GF-D8 (cell line): ENCODE measurements around the gene TOE1.
"Not testable (repeated sequence)": the region's sequence is repeated elsewhere in the genome, so short reads cannot be mapped to it uniquely, and the experiment has no call there.

ENCODE experiments used
- DNase-seq: peaks from one replicate; lab custom pipeline; 2025; lab: John Stamatoyannopoulos, UW

TOE1 gene

DNA sequence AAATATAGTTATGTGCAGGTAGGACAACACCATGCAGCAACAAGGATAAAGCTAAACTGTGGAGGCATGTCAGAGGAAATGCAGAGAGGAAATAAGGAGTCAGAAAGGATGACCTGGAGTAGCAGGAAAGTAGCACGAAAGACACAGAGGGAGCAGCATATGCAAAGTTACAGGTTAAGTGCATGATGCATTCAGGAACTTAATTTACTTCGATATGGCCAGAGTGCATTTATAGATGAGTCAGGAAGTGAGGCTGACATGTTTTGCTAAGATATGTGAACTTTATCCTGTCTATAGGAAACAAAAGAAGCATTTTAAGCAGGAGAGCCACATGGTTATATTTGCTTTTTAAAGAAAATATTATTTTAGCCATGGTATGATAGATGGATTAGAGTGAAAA lies 15.7 kb downstream of the TOE1 start:
- DNase-seq, result no peak

DNA sequence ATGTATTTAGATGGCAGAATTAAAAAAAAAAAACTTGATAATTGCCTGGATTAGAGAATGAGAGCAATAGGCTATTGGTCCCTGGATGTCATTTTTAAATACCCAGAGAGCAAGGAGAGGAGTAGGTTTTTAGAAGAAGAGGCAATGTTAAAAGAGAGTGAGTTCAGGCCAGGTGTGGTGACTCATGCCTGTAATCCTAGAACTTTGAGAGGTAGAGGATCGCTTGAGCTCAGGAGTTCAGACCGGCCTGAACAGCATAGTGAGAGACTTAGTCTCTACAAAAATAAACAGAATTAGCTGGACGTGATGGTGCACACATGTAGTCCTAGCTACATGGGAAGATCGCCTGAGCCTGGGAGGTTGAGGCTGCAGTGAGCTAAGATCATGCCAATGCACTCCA lies 16.2 kb downstream of the TOE1 start:
- no peak for DNase-seq

- DNase-seq, result no peak
These were observed 20.0 kb downstream of the TOE1 start for GRCh38 chr1:45359882-45360513.

GRCh38 chr1:45360981-45361380 lies 21.0 kb downstream of the TOE1 start:
- not testable (repeated sequence) for DNase-seq

DNA sequence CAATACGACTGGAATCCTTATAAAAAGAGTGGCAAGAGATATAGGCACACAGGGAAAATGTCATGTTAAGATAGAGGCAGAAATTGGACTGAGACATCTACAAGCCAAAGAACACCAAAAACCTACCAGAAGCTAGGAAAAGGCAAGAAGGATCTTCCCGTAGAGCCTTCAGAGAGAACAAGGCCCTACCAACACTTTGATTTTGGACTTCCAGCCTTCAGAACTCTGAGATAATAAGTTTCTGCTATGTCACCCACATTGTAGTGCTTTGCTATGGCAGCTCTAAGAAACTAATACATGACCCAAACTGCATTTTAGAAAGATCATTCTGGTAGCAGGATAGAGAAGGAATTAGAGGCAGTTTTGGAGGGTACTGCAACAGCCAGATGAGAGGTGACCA lies 24.3 kb downstream of the TOE1 start:
- DNase-seq, result no peak

- no peak for DNase-seq
These were observed 25.1 kb downstream of the TOE1 start for GRCh38 chr1:45365051-45365450.

GRCh38 chr1:45370575-45370974 lies 30.6 kb downstream of the TOE1 start:
- DNase-seq, result no peak

DNA sequence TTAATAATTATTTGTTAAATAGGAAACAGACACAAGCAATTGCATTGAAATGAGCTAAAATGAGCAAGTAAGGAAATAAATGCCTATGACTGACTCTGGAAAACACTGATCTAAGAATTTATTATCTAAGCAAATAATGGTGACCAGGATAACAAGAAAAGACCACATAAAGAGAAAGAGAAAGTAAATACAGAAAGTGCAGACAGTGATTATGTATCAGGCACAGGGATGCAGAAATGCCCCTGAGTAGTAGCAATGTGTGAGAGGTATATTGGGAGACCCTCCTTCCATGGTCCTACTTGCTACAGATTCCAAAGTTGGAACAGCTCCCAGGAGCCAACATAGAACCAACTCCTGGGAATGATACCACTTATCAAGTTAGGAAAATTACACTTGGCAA lies 33.6 kb downstream of the TOE1 start:
- DNase-seq, result no peak

GRCh38 chr1:45375104-45376090 lies 35.4 kb downstream of the TOE1 start:
- no peak for DNase-seq

- no peak for DNase-seq
These were observed 38.2 kb downstream of the TOE1 start for GRCh38 chr1:45378184-45378583.

DNA sequence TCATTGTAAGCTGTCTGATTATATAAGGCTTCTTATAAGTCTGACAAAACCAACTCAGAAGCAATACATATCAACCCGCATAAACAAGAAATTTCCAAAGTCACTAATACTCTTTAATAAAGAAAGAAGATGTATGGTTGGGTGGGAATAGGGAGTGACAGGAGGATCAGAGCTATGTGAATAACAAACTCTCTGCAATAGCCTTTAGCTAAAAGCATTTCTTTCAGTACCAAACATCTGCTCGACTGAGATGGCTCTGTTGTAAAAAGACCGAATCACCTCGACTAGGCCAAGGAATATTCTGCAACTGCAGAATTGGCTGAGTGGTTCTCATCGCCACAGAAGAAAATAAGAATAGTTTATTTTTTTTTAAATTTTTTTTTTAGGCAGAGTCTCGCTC lies 39.6 kb downstream of the TOE1 start:
- no peak for DNase-seq

DNA sequence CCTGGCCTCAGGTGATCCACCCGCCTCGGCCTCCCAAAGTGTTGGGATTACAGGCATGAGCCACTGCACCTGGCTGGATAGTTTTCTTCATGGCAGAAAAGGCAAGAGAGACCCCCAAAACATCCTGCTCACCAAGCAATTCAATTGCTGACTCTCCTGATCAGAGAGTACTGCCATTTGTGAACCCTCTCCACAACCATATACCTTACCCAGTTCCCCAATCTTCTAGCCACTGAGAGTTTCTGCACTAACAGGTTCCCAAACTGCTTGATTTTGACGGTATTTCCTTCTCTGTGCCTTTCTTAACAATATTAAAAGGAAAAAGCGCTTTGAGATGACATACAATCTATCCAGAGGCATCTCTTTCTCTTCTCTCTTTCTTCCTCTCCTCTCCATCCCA lies 40.2 kb downstream of the TOE1 start:
- DNase-seq, result no peak

DNA sequence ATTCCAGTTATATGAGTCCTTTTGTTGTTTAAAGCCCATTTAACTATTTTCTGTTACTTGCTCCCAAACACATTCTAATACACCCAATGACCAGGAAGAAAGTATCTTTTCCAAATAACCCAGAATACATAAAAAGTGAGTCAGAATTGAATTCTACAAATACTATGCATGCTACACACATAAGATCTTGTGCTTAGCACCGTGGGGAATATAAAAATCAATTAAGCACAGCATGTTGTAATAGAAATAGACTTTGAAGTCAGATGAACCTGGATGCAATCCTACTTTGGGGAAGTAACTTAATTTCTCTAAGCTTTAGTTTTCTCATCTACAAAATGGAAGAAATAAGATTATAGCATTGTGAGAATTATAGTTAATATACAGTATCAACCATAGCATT lies 40.8 kb downstream of the TOE1 start:
- DNase-seq, result no peak

DNA sequence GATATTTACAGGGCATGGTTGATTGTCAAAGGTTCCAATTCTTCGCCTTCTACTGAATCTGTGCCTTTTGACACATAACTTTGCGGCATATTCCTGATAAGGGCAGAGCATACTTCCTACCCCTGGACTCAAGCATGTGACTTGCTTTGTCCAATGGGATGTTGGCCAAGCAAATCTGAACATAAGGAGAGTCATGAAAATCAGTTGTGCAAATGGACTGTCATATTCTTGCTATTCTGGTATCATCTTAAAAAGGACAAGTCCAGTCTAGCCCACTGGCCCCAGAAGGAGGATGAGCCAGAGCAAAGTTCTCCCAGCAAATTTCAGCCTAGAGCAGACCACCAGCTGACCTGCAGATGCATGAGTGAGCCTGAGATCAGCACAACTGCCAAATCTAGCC lies 41.3 kb downstream of the TOE1 start:
- no peak for DNase-seq

- no peak for DNase-seq
These were observed 43.2 kb downstream of the TOE1 start for GRCh38 chr1:45383191-45383590.

DNA sequence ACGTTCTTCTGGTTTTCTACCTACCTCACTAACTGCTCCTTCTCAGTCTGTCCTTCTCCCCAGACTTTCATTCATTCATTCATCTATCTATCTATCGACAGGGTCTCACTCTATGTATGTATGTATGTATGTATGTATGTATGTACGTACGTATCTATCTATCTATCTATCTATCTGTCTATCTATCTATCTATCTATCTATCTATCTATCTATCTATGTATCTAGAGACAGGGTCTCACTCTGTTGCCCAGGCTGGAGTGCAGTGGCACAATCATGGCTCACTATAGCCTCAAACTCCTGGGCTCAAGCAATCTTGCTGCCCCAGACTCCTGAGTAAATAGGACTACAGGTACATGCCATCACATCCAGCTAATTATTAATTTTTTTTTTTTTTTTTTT lies 44.2 kb downstream of the TOE1 start:
- DNase-seq, result not testable (repeated sequence)

- no peak for DNase-seq
These were observed 45.3 kb downstream of the TOE1 start for GRCh38 chr1:45385302-45385701.

DNA sequence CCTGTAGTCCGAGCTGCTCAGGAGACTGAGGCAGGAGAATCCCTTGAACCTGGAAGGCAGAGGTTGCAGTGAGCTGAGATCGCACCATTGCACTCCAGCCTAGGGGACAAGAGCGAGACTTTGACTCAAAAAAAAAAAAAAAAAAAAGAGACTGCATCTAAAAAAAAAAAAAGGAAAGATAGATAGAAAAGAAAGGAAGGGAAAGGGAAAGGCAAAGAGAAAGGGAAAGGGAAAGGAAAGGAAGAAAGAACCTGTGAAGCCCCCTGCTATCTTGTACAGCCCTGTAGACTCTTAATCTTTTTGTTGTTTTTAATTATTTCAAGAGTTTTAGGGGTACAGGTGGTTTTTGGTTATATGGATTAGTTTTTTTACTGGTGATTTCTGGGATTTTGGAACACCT lies 46.2 kb downstream of the TOE1 start:
- DNase-seq, result no peak
